ENCODE measurements around the gene MAOA. TPM values are rescaled to one million over a fixed set of nuclear protein-coding genes. Genes with fewer than 3 reads are reported as not detected.

MAOA gene
- total and polyA plus RNA-seq, 2 donors (not counting 3 experiments of a cell fraction or from before 2014, with no cell fraction given), result 12.6 to 23.5 TPM

DNA sequence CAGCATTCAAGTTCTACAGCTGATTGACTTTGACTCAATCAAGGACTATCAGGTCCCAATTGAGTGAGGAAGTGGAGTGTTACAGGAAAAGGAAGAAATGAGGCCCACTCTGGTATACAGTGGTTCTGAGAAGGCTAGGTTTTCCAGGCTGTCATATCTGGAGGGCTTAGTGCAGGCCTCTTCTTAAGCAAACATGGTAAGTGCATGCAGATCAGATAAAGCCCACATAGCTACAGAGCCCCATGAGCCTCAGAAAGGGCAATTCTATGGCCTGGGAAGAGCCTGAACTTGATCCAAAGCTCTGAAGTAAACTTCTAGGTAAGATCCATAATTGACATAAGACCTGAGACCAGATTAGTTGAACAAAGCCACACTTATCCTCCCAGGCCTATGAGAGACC, 29.0 kb upstream of the MAOA start:
- Histone ChIP-seq H3K36me3 (ENCODE audit: control insufficient read depth in 2 of 2, extremely low read depth in 1 of 2, insufficient read depth in 2 of 2, low read length in 2 of 2) (no peaks in the 10 kb centered on the region), H3K79me2 (ENCODE audit: control insufficient read depth, insufficient read depth, low read length) (no peaks in the 10 kb centered on the region), H3K9me3 (replicated peaks; ENCODE audit: control insufficient read depth, insufficient read depth, low read length) (no peaks in the 10 kb centered on the region), H3K27me3 (ENCODE audit: control insufficient read depth in 2 of 2, insufficient read depth in 2 of 2, low read length in 2 of 2) (no peaks in the 10 kb centered on the region), H3K9ac (replicated peaks; ENCODE audit: extremely low read depth, insufficient read depth, low read length) (no peak overlapping the region), H3K4me3 (replicated peaks in 1 of 3; ENCODE audit: insufficient read depth in 1 of 3, low read depth in 1 of 3, low read length in 3 of 3) (no peak overlapping the region), H3K4me1 (ENCODE audit: control insufficient read depth, extremely low read depth, insufficient read depth, low read length) (no peaks in the 10 kb centered on the region), H3K9me1 (replicated peaks; ENCODE audit: control insufficient read depth, extremely low read depth, insufficient read depth, low read length) (no peaks in the 10 kb centered on the region), H3K4me2 (ENCODE audit: insufficient read depth, low read length) (no peak overlapping the region), H2AFZ (ENCODE audit: low read depth, low read length) (no peak overlapping the region), H3K27ac (ENCODE audit: insufficient read depth, low read depth, low read length) (no peak overlapping the region), H4K20me1 (replicated peaks; ENCODE audit: control insufficient read depth, extremely low read depth, insufficient read depth, low read length) (no peaks in the 10 kb centered on the region)
- BruUV-seq (replicated peaks), result no TSS peak
- no peak for TF ChIP-seq FOS (IDR thresholded peaks at IDR 0.05; ENCODE audit: borderline replicate concordance, insufficient read depth, low read length)
- TF ChIP-seq JUN (IDR thresholded peaks at IDR 0.05; ENCODE audit: borderline replicate concordance, insufficient read depth, insufficient read length, low read depth), result no peak
- TF ChIP-seq POLR2AphosphoS5 (IDR thresholded peaks at IDR 0.05; ENCODE audit: insufficient read depth, low read depth, low read length), result no peak
- no peak for TF ChIP-seq MAX (IDR thresholded peaks at IDR 0.05; ENCODE audit: insufficient read depth, insufficient read length)
- no peak for TF ChIP-seq EZH2 (IDR thresholded peaks at IDR 0.05; ENCODE audit: borderline replicate concordance, low read depth, low read length, severe bottlenecking)
- no peak for TF ChIP-seq GATA2 (IDR thresholded peaks at IDR 0.05; ENCODE audit: insufficient read depth, insufficient read length, low read depth, low read length)
- TF ChIP-seq POLR2A (IDR thresholded peaks at IDR 0.05; ENCODE audit: low read depth, low read length), result no peak
- no peak for TF ChIP-seq MYC (IDR thresholded peaks at IDR 0.05; ENCODE audit: low read depth, low read length)
- dilution Hi-C loops (cut with MboI; ENCODE audit: extremely low pct_ligation_motif_present, low sequenced_read_pairs) (no loop called here), intact Hi-C loops (cut with micrococcal nuclease) (no loop called here)
- no peak for DNase-seq (ENCODE audit: low read depth, low spot score)
- CTCF ChIA-PET, result interaction anchor here (1.4 kb wide), 1 partner anchor 123 kb away, joined by 3 read pairs; no protein-coding TSS in a partner anchor
- no peak for FAIRE-seq
- POLR2A ChIA-PET, result no interaction called here

- no peaks in the 10 kb centered on the region for H3K27me3 ChIP-seq (ENCODE audit: control insufficient read depth in 2 of 2, insufficient read depth in 2 of 2, low read length in 2 of 2)
- H3K4me3 ChIP-seq (replicated peaks in 1 of 3; ENCODE audit: insufficient read depth in 1 of 3, low read depth in 1 of 3, low read length in 3 of 3), result no peak overlapping the region
- H3K9me1 ChIP-seq (replicated peaks; ENCODE audit: control insufficient read depth, extremely low read depth, insufficient read depth, low read length), result no peaks in the 10 kb centered on the region
- DNase-seq (ENCODE audit: low read depth, low spot score) (no peak), FAIRE-seq (no peak)
- no peak overlapping the region for H3K27ac ChIP-seq (ENCODE audit: insufficient read depth, low read depth, low read length)
- no peak overlapping the region for H3K9ac ChIP-seq (replicated peaks; ENCODE audit: extremely low read depth, insufficient read depth, low read length)
- no peaks in the 10 kb centered on the region for H3K9me3 ChIP-seq (replicated peaks; ENCODE audit: control insufficient read depth, insufficient read depth, low read length)
- no TSS peak for BruUV-seq (replicated peaks)
- no peak overlapping the region for H3K4me2 ChIP-seq (ENCODE audit: insufficient read depth, low read length)
- no peaks in the 10 kb centered on the region for H3K36me3 ChIP-seq (ENCODE audit: control insufficient read depth in 2 of 2, extremely low read depth in 1 of 2, insufficient read depth in 2 of 2, low read length in 2 of 2)
- no peak overlapping the region for H2AFZ ChIP-seq (ENCODE audit: low read depth, low read length)
- ChIA-PET CTCF (interaction anchor here (1.4 kb wide), 1 partner anchor 123 kb away, joined by 3 read pairs; no protein-coding TSS in a partner anchor), POLR2A (no interaction called here)
- TF ChIP-seq, protein P1, sequence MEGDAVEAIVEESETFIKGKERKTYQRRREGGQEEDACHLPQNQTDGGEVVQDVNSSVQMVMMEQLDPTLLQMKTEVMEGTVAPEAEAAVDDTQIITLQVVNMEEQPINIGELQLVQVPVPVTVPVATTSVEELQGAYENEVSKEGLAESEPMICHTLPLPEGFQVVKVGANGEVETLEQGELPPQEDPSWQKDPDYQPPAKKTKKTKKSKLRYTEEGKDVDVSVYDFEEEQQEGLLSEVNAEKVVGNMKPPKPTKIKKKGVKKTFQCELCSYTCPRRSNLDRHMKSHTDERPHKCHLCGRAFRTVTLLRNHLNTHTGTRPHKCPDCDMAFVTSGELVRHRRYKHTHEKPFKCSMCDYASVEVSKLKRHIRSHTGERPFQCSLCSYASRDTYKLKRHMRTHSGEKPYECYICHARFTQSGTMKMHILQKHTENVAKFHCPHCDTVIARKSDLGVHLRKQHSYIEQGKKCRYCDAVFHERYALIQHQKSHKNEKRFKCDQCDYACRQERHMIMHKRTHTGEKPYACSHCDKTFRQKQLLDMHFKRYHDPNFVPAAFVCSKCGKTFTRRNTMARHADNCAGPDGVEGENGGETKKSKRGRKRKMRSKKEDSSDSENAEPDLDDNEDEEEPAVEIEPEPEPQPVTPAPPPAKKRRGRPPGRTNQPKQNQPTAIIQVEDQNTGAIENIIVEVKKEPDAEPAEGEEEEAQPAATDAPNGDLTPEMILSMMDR (IDR thresholded peaks at IDR 0.05; ENCODE audit: extremely low read depth in 1 of 2, insufficient read depth in 1 of 2, low read depth in 1 of 2, low read length in 2 of 2), result no peak
- TF ChIP-seq POLR2AphosphoS5 (IDR thresholded peaks at IDR 0.05; ENCODE audit: insufficient read depth, low read depth, low read length), result no peak
- no peak for TF ChIP-seq FOS (IDR thresholded peaks at IDR 0.05; ENCODE audit: borderline replicate concordance, insufficient read depth, low read length)
- dilution Hi-C loops (cut with MboI; ENCODE audit: extremely low pct_ligation_motif_present, low sequenced_read_pairs) (no loop called here), intact Hi-C loops (cut with micrococcal nuclease) (no loop called here)
- no peaks in the 10 kb centered on the region for H4K20me1 ChIP-seq (replicated peaks; ENCODE audit: control insufficient read depth, extremely low read depth, insufficient read depth, low read length)
- no peaks in the 10 kb centered on the region for H3K79me2 ChIP-seq (ENCODE audit: control insufficient read depth, insufficient read depth, low read length)
- no peaks in the 10 kb centered on the region for H3K4me1 ChIP-seq (ENCODE audit: control insufficient read depth, extremely low read depth, insufficient read depth, low read length)
These were observed 28.4 kb upstream of the MAOA start for GRCh38 chrX:43627669-43628068.
